K562 (cell line): Measurements from ENCODE around the gene KCTD18. TPM values are rescaled to one million over a fixed set of nuclear protein-coding genes. Genes with fewer than 3 reads are reported as not detected.

Source experiments
- ATAC-seq: fragments of 200-7000 bp; cut with Tn5 transposase; 3 replicates; pipeline ENCODE4 v1.9.1; 2020; ENCODE audit warnings: moderate library complexity
- BruUV-seq: library from RNA; stranded (reverse); fragments of 400-500 nt; replicated peaks from 2 replicates; lab custom pipeline; 2021; lab: Mats Ljungman, UMichigan
- CTCF ChIA-PET: fragments of 300-600 bp; formaldehyde crosslinking; extraction: SDS; loops from one replicate; lab custom pipeline; 2021; ENCODE audit warnings: low intra/inter-chr PET ratio; lab: Yijun Ruan, JAX
- POLR2A ChIA-PET: fragments of 300-600, 350-650 bp; sonication (Branson Sonifier 250); formaldehyde crosslinking; extraction: SDS; loops from one replicate; lab custom pipeline; 2021; ENCODE audit warnings: antibody characterized with exemption, inconsistent platforms; lab: Yijun Ruan, JAX
- DNase-seq, 4 experiments: peaks; one replicate each; pipeline versions ENCODE4 v3.0.0 to v3.0.0-alpha.2; 2011 to 2018; ENCODE audit warnings: low spot score in 3 of 4, mixed read lengths in 3 of 4; ENCODE audit errors: extremely low read depth in 1 of 4
- FAIRE-seq: peaks from 2 replicates; lab custom pipeline; 2011; peaks lifted over from hg19 to GRCh38; lab: Jason Lieb, UNC
- H2AFZ ChIP-seq: 2 replicates; pipeline ENCODE4 v1.6.0; 2011; ENCODE audit warnings: low read depth, low read length, control low read depth, inconsistent platforms
- H3K27ac ChIP-seq: fragments of 200-600 bp; 3 replicates; pipeline ENCODE4 v1.8.0; 2011; ENCODE audit warnings: low read depth, mild to moderate bottlenecking, control low read depth, inconsistent platforms, low read length, moderate library complexity, mixed read lengths; ENCODE audit errors: extremely low read depth
- H3K27me3 ChIP-seq, 2 experiments: fragments of 300-600 bp in 1 of 2; 2 replicates in 1 of 2; 3 replicates in 1 of 2; pipeline versions ENCODE4 v1.6.0 to v1.8.0; 2011; ENCODE audit warnings: inconsistent platforms in 2 of 2, low read length in 2 of 2, mild to moderate bottlenecking in 1 of 2, mixed read lengths in 1 of 2, moderate library complexity in 1 of 2; ENCODE audit not compliant: control insufficient read depth in 2 of 2, insufficient read depth in 2 of 2
- H3K36me3 ChIP-seq: fragments of 300-600 bp; 3 replicates; pipeline ENCODE4 v1.8.0; 2011; ENCODE audit warnings: mild to moderate bottlenecking, low read length, inconsistent platforms; ENCODE audit not compliant: control insufficient read depth, insufficient read depth
- H3K4me1 ChIP-seq, 2 experiments: fragments of 200-600 bp in 1 of 2; replicated peaks in 1 of 2; 2 replicates in 1 of 2; 3 replicates in 1 of 2; pipeline versions ENCODE4 v1.5.1 to v1.8.0; 2011; ENCODE audit warnings: inconsistent platforms in 2 of 2, low read length in 2 of 2, mild to moderate bottlenecking in 1 of 2, mixed read lengths in 1 of 2, moderate library complexity in 1 of 2; ENCODE audit not compliant: control insufficient read depth in 2 of 2, insufficient read depth in 2 of 2
- H3K4me2 ChIP-seq: 2 replicates; pipeline ENCODE4 v1.6.1; 2011; ENCODE audit warnings: low read length, control low read depth, inconsistent platforms, mixed read lengths; ENCODE audit not compliant: insufficient read depth
- H3K4me3 ChIP-seq: fragments of 200-600 bp; sonication (generic), shearing (Covaris generic); 2 replicates; pipeline ENCODE4 v1.5.1; 2016; ENCODE audit warnings: control low read depth, inconsistent platforms
- H3K79me2 ChIP-seq: fragments of 200-600 bp; 3 replicates; pipeline ENCODE4 v1.8.0; 2011; ENCODE audit warnings: low read length, inconsistent platforms; ENCODE audit not compliant: control insufficient read depth, insufficient read depth
- H3K9ac ChIP-seq, 2 experiments: 2 replicates each; pipeline versions ENCODE4 v1.6.0 to v1.6.1; 2011; ENCODE audit warnings: low read depth in 2 of 2, low read length in 2 of 2, control low read depth in 1 of 2, inconsistent platforms in 1 of 2, mild to moderate bottlenecking in 1 of 2, mixed read lengths in 1 of 2; ENCODE audit not compliant: insufficient read depth in 1 of 2
- H3K9me1 ChIP-seq: one replicate; pipeline ENCODE4 v1.6.0; 2011; ENCODE audit warnings: inconsistent platforms, mild to moderate bottlenecking, low read length, moderate library complexity; ENCODE audit not compliant: control insufficient read depth, insufficient read depth
- H3K9me3 ChIP-seq: replicated peaks from 2 replicates; pipeline ENCODE4 v1.5.1; 2011; ENCODE audit warnings: low read depth, low read length, inconsistent platforms; ENCODE audit not compliant: control insufficient read depth, insufficient read depth
- H4K20me1 ChIP-seq: replicated peaks from 2 replicates; pipeline ENCODE4 v1.6.1; 2011; ENCODE audit warnings: low read length, inconsistent platforms, mixed read lengths; ENCODE audit not compliant: control insufficient read depth, insufficient read depth
- ATF7 ChIP-seq: fragments of 450-650 bp; IDR thresholded peaks from 2 replicates; pipeline ENCODE4 v1.7.1; 2014; ENCODE audit warnings: mild to moderate bottlenecking, moderate library complexity
- CBX1 ChIP-seq: sonication (generic); IDR thresholded peaks from 2 replicates; pipeline ENCODE4 v1.6.1; 2016; ENCODE audit warnings: antibody characterized with exemption, low read depth, mild to moderate bottlenecking
- DACH1 ChIP-seq: fragments of 450-650 bp; IDR thresholded peaks from 2 replicates; pipeline ENCODE4 v1.6.1; 2018; ENCODE audit not compliant: partially characterized antibody
- LEF1 ChIP-seq: fragments of 450-650 bp; IDR thresholded peaks from 2 replicates; pipeline ENCODE4 v1.6.1; 2016; ENCODE audit warnings: mild to moderate bottlenecking
- MAFF ChIP-seq: IDR thresholded peaks from 2 replicates; pipeline ENCODE4 v1.6.1; 2012; ENCODE audit warnings: low read length, improper control_type of control experiment
- MBD2 ChIP-seq: sonication (generic); IDR thresholded peaks from 2 replicates; pipeline ENCODE4 v1.6.1; 2016; ENCODE audit warnings: low read depth, borderline replicate concordance
- MEIS2 ChIP-seq: fragments of 450-650 bp; IDR thresholded peaks from 2 replicates; pipeline ENCODE4 v1.6.1; 2014; ENCODE audit warnings: mild to moderate bottlenecking; ENCODE audit not compliant: partially characterized antibody
- NCOA6 ChIP-seq: fragments of 450-650 bp; IDR thresholded peaks from 2 replicates; pipeline ENCODE4 v1.6.1; 2017; ENCODE audit warnings: mild to moderate bottlenecking
- PBX2 ChIP-seq, 2 experiments: IDR thresholded peaks in 1 of 2; conservative IDR thresholded peaks in 1 of 2; 2 replicates each; pipeline ENCODE4 v1.6.1; 2016; ENCODE audit warnings: low read depth in 2 of 2, mild to moderate bottlenecking in 1 of 2, missing compliant biosample characterization in 1 of 2, missing genetic modification characterization in 1 of 2, moderate library complexity in 1 of 2
- WGBS: fragments of 100-300 bp; shearing (Covaris generic); methylation state at CpG from one replicate; pipeline ENCODE4 v1.1.6; 2016; ENCODE audit warnings: low coverage, mixed read lengths; ENCODE audit not compliant: insufficient coverage; ENCODE audit errors: missing lambda C conversion rate; 5-methylcytosine and 5-hydroxymethylcytosine counted together
- in situ Hi-C: fragments of 300-500 bp; cut with MboI; formaldehyde crosslinking; loops from 4 replicates; pipeline ENCODE4 v1.15.0; 2018; ENCODE audit warnings: inconsistent platforms, mixed read lengths
- intact Hi-C: fragments of 100-400 bp; cut with micrococcal nuclease; formaldehyde crosslinking; loops from 2 replicates; pipeline ENCODE4 v1.14.2; 2022
- polyA plus RNA-seq, 8 experiments: library from polyadenylated mRNA; depleted of rRNA in 4 of 8; stranded (reverse) in 5 of 8; unstranded in 3 of 8; fragments of >200 nt; fragmentation: Nextera tagmentation in 2 of 8; fragmentation: Illumina TruSeq in 1 of 8; extraction: Ambion mirVana in 2 of 8; extraction: Trizol in 1 of 8; gene quantifications; 2 replicates each; pipeline versions ENCODE4 v1.2.1 to v1.2.3, GENCODE V29; 2011 to 2014; ENCODE audit warnings: inconsistent platforms in 1 of 8, missing spikeins in 1 of 8
- total RNA-seq, 7 experiments: library from RNA; depleted of rRNA in 6 of 7; stranded (reverse); fragments of >200 nt in 6 of 7; fragmentation: Illumina TruSeq in 2 of 7; extraction: Trizol in 2 of 7; gene quantifications; 2 replicates each; pipeline versions ENCODE4 v1.2.1 to v1.2.3, GENCODE V29; 2011 to 2021; ENCODE audit warnings: low replicate concordance in 1 of 7
- TF ChIP-seq, protein P1 (sequence below): sonication (generic); formaldehyde crosslinking; IDR thresholded peaks from 2 replicates; pipeline ENCODE4 v1.8.1; 2023; ENCODE audit warnings: mild to moderate bottlenecking, missing genetic modification reagents

Gene KCTD18
- total and polyA plus RNA-seq, 9 of the 15 experiments (the other 6 are each of a cell fraction or from before 2014, with no cell fraction given), result 0.39 to 5.4 (median 3.8) TPM

DNA sequence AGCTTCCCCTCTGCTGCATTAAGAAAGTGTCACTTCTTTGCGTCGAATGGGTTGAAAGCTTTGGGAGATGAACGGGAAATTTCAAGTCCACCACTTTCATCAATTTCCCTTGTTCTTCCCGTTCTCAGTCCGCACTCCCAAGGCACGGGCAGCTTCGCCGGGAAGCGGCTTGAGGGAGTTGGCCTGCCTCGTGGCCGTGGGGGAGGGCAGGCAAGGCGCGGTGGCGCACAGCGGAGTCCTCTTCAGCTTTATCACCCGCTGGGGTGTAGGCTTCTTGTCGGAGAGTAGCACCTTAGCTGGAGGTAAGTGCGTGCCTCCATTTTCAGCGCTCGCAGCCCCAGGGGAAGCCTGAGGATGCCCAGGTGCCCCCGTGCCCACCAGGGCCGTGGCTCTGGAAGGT is 19.9 kb downstream of the KCTD18 start:
- no TSS peak for BruUV-seq
- no peak for DNase-seq
- no peaks in the 10 kb centered on the region for H3K9me1 ChIP-seq
- H4K20me1 ChIP-seq, result no peaks in the 10 kb centered on the region
- no peak for FAIRE-seq
- H3K79me2 ChIP-seq, result no peaks in the 10 kb centered on the region
- H3K27me3 ChIP-seq, result no peaks in the 10 kb centered on the region
- 89% methylated on average over 12 of the region's 22 CpGs for WGBS
- peaks cover 4% of the 10 kb centered on the region; the same call in 2 of the 3 replicates for H3K36me3 ChIP-seq
- H3K4me2 ChIP-seq, result no peak overlapping the region
- no peak overlapping the region for H3K9ac ChIP-seq
- ChIA-PET POLR2A (no interaction called here), CTCF (no interaction called here)
- in situ Hi-C loops (no loop called here), intact Hi-C loops (no loop called here)
- H3K4me3 ChIP-seq, result no peak overlapping the region
- H2AFZ ChIP-seq, result no peak overlapping the region
- ATAC-seq, result no peak
- no peak overlapping the region for H3K27ac ChIP-seq
- H3K4me1 ChIP-seq, result peaks cover 0 to 5% of the 10 kb centered on the region in 2 experiments; a peak in 3 of 5 replicates
- TF ChIP-seq DACH1, result no peak
- TF ChIP-seq NCOA6, result no peak
- H3K9me3 ChIP-seq, result peaks cover 2% of the 10 kb centered on the region; the same call in 1 of the 2 replicates

DNA sequence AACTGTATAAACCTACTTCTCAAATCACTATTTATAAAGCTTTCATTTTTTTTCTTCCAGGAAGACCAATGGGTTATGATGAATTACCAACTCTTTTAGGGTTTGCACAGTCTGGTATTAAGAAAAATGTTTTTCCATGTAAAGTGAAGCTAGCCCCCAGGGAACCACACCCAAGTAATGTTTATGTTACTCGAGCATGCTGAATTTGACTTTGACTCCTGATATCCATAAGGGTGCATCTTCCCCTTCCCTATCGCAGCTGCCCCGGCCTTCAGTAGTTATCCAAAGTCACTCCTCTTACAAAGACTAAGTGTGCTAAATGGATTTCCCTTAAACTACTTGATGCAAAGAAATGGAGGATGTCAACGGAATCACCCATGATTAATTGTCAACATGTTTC is 21.7 kb downstream of the KCTD18 start:
- POLR2A ChIA-PET, result no interaction called here
- H3K4me3 ChIP-seq, result no peak overlapping the region
- WGBS, result 16% methylated on average over 4 of the region's 4 CpGs
- H3K36me3 ChIP-seq, result peaks cover 4% of the 10 kb centered on the region; the same call in 2 of the 3 replicates
- H3K9ac ChIP-seq, result no peak overlapping the region
- ATAC-seq (no peak), DNase-seq (no peak), FAIRE-seq (no peak)
- H4K20me1 ChIP-seq, result no peaks in the 10 kb centered on the region
- no TSS peak for BruUV-seq
- in situ Hi-C loops, result loop anchor here (10.0 kb wide), 1 partner anchor 217 kb away; no protein-coding TSS in a partner anchor
- H3K79me2 ChIP-seq, result no peaks in the 10 kb centered on the region
- H3K9me3 ChIP-seq, result peaks cover 2% of the 10 kb centered on the region; the same call in 1 of the 2 replicates
- H3K27ac ChIP-seq, result no peak overlapping the region
- intact Hi-C loops, result loop anchor here (10.0 kb wide), 1 partner anchor 127 kb away; no protein-coding TSS in a partner anchor
- H2AFZ ChIP-seq, result no peak overlapping the region
- no peak overlapping the region for H3K4me2 ChIP-seq
- no peaks in the 10 kb centered on the region for H3K27me3 ChIP-seq
- CTCF ChIA-PET, result interaction anchor here (0.5 kb wide), 1 partner anchor 215 kb away, joined by 3 read pairs; no protein-coding TSS in a partner anchor
- H3K9me1 ChIP-seq, result no peaks in the 10 kb centered on the region
- peaks cover 0 to 5% of the 10 kb centered on the region in 2 experiments; a peak in 3 of 5 replicates for H3K4me1 ChIP-seq
- TF ChIP-seq MAFF (no peak), MEIS2 (peak; percentile 41), ATF7 (no peak), PBX2 (CRISPR knock-in tag; IDR thresholded peaks at IDR 0.05; ENCODE audit: low read depth) (no peak), PBX2 (tag; conservative IDR thresholded peaks at IDR 0.05; ENCODE audit: low read depth) (peak; percentile 50), MBD2 (no peak), CBX1 (no peak), LEF1 (no peak)
- TF ChIP-seq, protein P1, sequence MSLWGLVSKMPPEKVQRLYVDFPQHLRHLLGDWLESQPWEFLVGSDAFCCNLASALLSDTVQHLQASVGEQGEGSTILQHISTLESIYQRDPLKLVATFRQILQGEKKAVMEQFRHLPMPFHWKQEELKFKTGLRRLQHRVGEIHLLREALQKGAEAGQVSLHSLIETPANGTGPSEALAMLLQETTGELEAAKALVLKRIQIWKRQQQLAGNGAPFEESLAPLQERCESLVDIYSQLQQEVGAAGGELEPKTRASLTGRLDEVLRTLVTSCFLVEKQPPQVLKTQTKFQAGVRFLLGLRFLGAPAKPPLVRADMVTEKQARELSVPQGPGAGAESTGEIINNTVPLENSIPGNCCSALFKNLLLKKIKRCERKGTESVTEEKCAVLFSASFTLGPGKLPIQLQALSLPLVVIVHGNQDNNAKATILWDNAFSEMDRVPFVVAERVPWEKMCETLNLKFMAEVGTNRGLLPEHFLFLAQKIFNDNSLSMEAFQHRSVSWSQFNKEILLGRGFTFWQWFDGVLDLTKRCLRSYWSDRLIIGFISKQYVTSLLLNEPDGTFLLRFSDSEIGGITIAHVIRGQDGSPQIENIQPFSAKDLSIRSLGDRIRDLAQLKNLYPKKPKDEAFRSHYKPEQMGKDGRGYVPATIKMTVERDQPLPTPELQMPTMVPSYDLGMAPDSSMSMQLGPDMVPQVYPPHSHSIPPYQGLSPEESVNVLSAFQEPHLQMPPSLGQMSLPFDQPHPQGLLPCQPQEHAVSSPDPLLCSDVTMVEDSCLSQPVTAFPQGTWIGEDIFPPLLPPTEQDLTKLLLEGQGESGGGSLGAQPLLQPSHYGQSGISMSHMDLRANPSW (CRISPR knock-in tag), result no peak
